Uterus (tissue), 2 donors: ENCODE measurements around the gene C22orf31.

Experiments used
- POLR2A ChIP-seq, 2 donors: fragments of 450-650 bp; IDR thresholded peaks; one replicate each; pipeline ENCODE4 v1.6.1; 2016; ENCODE audit warnings: antibody characterized with exemption in 2 of 2, mild to moderate bottlenecking in 1 of 2, moderate library complexity in 1 of 2
- TF ChIP-seq, protein P1 (sequence below), 4 experiments: fragments of 200-600 bp in 2 of 4; fragments of 450-650 bp in 2 of 4; sonication (generic) in 2 of 4; IDR thresholded peaks; one replicate each; pipeline ENCODE4 v1.5.1; 2016 to 2019; ENCODE audit warnings: antibody characterized with exemption in 4 of 4, mild to moderate bottlenecking in 2 of 4, moderate library complexity in 1 of 4

DNA sequence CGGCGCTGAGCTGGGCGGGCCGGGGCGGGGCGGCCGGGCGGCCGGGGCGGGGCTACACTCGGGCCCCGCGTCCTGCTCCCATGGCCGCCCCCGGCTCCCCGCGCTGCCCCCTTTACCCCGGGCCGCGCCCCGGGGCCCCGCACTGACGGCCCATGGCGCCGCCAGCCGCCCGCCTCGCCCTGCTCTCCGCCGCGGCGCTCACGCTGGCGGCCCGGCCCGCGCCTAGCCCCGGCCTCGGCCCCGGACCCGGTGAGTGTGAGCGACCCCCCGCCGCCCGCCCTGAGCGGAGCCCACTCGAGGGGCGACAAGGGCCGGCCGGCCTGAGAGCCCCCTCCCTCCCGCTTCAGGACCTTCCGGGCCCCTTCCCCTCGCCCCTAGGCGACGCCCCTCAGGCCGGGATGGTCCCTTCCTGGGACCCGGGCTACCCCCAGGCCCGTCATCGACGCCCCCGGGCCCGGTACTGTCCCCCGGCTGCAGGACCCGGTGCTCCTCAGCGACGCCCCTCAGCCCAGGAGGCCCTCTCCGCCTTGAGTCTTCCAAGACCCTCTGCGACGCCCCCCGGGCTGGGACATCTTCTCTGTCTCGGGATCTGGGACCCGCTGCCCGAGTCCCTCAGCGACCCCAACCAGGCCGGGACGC is 11.5 kb upstream of the C22orf31 start, which contains the start of gene KREMEN1:
- TF ChIP-seq, protein P1, sequence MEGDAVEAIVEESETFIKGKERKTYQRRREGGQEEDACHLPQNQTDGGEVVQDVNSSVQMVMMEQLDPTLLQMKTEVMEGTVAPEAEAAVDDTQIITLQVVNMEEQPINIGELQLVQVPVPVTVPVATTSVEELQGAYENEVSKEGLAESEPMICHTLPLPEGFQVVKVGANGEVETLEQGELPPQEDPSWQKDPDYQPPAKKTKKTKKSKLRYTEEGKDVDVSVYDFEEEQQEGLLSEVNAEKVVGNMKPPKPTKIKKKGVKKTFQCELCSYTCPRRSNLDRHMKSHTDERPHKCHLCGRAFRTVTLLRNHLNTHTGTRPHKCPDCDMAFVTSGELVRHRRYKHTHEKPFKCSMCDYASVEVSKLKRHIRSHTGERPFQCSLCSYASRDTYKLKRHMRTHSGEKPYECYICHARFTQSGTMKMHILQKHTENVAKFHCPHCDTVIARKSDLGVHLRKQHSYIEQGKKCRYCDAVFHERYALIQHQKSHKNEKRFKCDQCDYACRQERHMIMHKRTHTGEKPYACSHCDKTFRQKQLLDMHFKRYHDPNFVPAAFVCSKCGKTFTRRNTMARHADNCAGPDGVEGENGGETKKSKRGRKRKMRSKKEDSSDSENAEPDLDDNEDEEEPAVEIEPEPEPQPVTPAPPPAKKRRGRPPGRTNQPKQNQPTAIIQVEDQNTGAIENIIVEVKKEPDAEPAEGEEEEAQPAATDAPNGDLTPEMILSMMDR (IDR thresholded peaks at IDR 0.05) = no peak
- peak in 1 of 2 donors; percentile 17 for TF ChIP-seq POLR2A (IDR thresholded peaks at IDR 0.05)
